ENCODE results near the gene SH3RF2. TPM values are rescaled to one million over a fixed set of nuclear protein-coding genes. Genes with fewer than 3 reads are reported as not detected.
"Not testable (repeated sequence)": the region's sequence is repeated elsewhere in the genome, so short reads cannot be mapped to it uniquely, and the experiment has no call there.

Gene SH3RF2
- total and polyA plus RNA-seq, 4 donors, result 1.0 to 10.5 (median 4.9) TPM

DNA sequence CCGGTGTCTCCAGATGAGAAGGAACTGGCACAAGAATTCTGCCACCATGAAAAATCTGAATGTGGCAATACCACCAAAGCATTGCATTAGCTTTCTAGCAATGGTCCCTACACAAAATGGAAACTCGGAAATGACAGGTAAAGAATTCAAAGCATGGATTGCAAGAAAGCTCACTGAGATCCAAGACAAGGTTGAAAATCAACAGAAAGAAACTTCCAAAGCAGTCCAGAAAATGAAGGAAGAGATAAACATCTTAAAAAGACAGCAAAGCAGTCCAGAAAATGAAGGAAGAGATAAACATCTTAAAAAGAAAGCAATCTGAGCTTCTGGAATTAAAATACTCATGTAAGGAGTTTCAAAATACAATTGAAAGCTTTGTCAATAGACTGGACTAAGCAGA is 46.8 kb upstream of the SH3RF2 start:
- no peak overlapping the region for H3K4me3 ChIP-seq (ENCODE audit: low read depth in 1 of 3, low read length in 3 of 3)
- no peak for DNase-seq (ENCODE audit: low spot score)
- H3K27ac ChIP-seq (ENCODE audit: low read depth in 1 of 2, low read length in 2 of 2), result no peak overlapping the region
- no peaks in the 10 kb centered on the region for H3K9me3 ChIP-seq (ENCODE audit: control insufficient read depth in 4 of 4, low read length in 3 of 4)
- H3K9ac ChIP-seq (ENCODE audit: low read depth in 1 of 2, low read length in 2 of 2), result no peak overlapping the region
- TF ChIP-seq TAF1 (conservative IDR thresholded peaks at IDR 0.05), result no peak
- TF ChIP-seq HNF4G (IDR thresholded peaks at IDR 0.05), result no peak
- TF ChIP-seq, protein P1, sequence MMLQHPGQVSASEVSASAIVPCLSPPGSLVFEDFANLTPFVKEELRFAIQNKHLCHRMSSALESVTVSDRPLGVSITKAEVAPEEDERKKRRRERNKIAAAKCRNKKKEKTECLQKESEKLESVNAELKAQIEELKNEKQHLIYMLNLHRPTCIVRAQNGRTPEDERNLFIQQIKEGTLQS (IDR thresholded peaks at IDR 0.05), result no peak
- no peak for TF ChIP-seq RAD21 (IDR thresholded peaks at IDR 0.05)
- TF ChIP-seq GABPA (IDR thresholded peaks at IDR 0.05 in 1 of 2, conservative IDR thresholded peaks at IDR 0.05 in 1 of 2), result no peak
- no peak for TF ChIP-seq FOXA2 (IDR thresholded peaks at IDR 0.05)
- TF ChIP-seq NR2F2 (IDR thresholded peaks at IDR 0.05), result no peak
- TF ChIP-seq, protein P2, sequence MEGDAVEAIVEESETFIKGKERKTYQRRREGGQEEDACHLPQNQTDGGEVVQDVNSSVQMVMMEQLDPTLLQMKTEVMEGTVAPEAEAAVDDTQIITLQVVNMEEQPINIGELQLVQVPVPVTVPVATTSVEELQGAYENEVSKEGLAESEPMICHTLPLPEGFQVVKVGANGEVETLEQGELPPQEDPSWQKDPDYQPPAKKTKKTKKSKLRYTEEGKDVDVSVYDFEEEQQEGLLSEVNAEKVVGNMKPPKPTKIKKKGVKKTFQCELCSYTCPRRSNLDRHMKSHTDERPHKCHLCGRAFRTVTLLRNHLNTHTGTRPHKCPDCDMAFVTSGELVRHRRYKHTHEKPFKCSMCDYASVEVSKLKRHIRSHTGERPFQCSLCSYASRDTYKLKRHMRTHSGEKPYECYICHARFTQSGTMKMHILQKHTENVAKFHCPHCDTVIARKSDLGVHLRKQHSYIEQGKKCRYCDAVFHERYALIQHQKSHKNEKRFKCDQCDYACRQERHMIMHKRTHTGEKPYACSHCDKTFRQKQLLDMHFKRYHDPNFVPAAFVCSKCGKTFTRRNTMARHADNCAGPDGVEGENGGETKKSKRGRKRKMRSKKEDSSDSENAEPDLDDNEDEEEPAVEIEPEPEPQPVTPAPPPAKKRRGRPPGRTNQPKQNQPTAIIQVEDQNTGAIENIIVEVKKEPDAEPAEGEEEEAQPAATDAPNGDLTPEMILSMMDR (IDR thresholded peaks at IDR 0.05; ENCODE audit: low read depth, low read length, missing input control), result no peak
- no peak for TF ChIP-seq FOXA1 (IDR thresholded peaks at IDR 0.05)
- TF ChIP-seq HNF4A (conservative IDR thresholded peaks at IDR 0.05), result no peak
- TF ChIP-seq RXRA (IDR thresholded peaks at IDR 0.05), result no peak
- no peaks in the 10 kb centered on the region for H3K36me3 ChIP-seq (ENCODE audit: control insufficient read depth in 4 of 4, insufficient read depth in 3 of 4, low read depth in 1 of 4, low read length in 3 of 4)
- 93% methylated on average over 2 of the region's 2 CpGs for WGBS
- no peaks in the 10 kb centered on the region for H3K4me1 ChIP-seq (ENCODE audit: control insufficient read depth in 4 of 4, insufficient read depth in 4 of 4, low read length in 3 of 4)
- H3K27me3 ChIP-seq (ENCODE audit: control insufficient read depth in 4 of 4, insufficient read depth in 4 of 4, low read length in 3 of 4), result no peaks in the 10 kb centered on the region

DNA sequence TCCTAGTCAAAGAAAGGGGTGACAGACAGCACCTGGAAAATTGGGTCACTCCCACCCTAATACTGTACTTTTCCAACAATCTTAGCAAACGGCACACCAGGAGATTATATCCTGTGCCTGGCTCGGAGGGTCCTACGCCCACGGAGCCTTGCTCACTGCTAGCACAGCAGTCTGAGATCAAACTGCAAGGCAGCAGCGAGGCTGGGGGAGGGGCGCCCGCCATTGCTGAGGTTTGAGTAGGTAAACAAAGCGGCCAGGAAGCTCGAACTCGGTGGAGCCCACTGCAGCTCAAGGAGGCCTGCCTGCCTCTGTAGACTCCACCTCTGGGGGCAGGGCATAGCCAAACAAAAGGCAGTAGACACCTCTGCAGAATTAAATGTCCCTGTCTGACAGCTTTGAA is 45.0 kb upstream of the SH3RF2 start:
- not testable (repeated sequence) for H3K9me3 ChIP-seq (ENCODE audit: control insufficient read depth in 4 of 4, low read length in 3 of 4); H3K9ac ChIP-seq (ENCODE audit: low read depth in 1 of 2, low read length in 2 of 2); H3K4me3 ChIP-seq (ENCODE audit: low read depth in 1 of 3, low read length in 3 of 3); H3K27me3 ChIP-seq (ENCODE audit: control insufficient read depth in 4 of 4, insufficient read depth in 4 of 4, low read length in 3 of 4); DNase-seq (ENCODE audit: low spot score); H3K4me1 ChIP-seq (ENCODE audit: control insufficient read depth in 4 of 4, insufficient read depth in 4 of 4, low read length in 3 of 4); H3K36me3 ChIP-seq (ENCODE audit: control insufficient read depth in 4 of 4, insufficient read depth in 3 of 4, low read depth in 1 of 4, low read length in 3 of 4); H3K27ac ChIP-seq (ENCODE audit: low read depth in 1 of 2, low read length in 2 of 2)
- WGBS, result 94% methylated on average over 10 of the region's 10 CpGs

DNA sequence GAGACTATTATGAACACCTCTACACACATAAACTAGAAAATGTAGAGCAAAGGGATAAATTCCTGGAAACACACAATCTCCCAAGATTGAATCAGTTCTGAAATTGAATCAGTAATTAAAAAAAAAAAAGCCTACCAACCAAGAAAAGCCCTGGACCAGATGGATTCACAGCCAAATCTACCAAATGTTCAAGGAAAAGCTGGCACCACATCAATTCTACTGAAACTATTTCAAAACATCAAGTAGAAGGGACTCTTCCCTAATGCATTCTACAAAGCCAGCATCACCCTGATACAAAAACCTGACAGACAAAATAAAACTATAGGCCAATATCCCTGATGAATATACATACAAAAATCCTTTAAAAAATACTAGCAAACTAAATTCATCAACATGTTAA is 38.2 kb upstream of the SH3RF2 start:
- H3K4me3 ChIP-seq (ENCODE audit: low read depth in 1 of 3, low read length in 3 of 3), result no peak overlapping the region
- H3K27me3 ChIP-seq (ENCODE audit: control insufficient read depth in 4 of 4, insufficient read depth in 4 of 4, low read length in 3 of 4), result no peaks in the 10 kb centered on the region
- H3K36me3 ChIP-seq (ENCODE audit: control insufficient read depth in 4 of 4, insufficient read depth in 3 of 4, low read depth in 1 of 4, low read length in 3 of 4), result no peaks in the 10 kb centered on the region
- DNase-seq (ENCODE audit: low spot score), result no peak
- TF ChIP-seq GABPA (IDR thresholded peaks at IDR 0.05 in 1 of 2, conservative IDR thresholded peaks at IDR 0.05 in 1 of 2) (no peak), RAD21 (IDR thresholded peaks at IDR 0.05) (no peak), EGR1 (IDR thresholded peaks at IDR 0.05; ENCODE audit: low read depth in 2 of 2) (no peak), FOXA2 (IDR thresholded peaks at IDR 0.05) (no peak), HNF4A (conservative IDR thresholded peaks at IDR 0.05) (no peak), JUND (IDR thresholded peaks at IDR 0.05) (no peak)
- TF ChIP-seq, protein P3, sequence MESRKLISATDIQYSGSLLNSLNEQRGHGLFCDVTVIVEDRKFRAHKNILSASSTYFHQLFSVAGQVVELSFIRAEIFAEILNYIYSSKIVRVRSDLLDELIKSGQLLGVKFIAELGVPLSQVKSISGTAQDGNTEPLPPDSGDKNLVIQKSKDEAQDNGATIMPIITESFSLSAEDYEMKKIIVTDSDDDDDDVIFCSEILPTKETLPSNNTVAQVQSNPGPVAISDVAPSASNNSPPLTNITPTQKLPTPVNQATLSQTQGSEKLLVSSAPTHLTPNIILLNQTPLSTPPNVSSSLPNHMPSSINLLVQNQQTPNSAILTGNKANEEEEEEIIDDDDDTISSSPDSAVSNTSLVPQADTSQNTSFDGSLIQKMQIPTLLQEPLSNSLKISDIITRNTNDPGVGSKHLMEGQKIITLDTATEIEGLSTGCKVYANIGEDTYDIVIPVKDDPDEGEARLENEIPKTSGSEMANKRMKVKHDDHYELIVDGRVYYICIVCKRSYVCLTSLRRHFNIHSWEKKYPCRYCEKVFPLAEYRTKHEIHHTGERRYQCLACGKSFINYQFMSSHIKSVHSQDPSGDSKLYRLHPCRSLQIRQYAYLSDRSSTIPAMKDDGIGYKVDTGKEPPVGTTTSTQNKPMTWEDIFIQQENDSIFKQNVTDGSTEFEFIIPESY (IDR thresholded peaks at IDR 0.05), result no peak
- TF ChIP-seq, protein P1 (IDR thresholded peaks at IDR 0.05), result no peak
- TF ChIP-seq, protein P4, sequence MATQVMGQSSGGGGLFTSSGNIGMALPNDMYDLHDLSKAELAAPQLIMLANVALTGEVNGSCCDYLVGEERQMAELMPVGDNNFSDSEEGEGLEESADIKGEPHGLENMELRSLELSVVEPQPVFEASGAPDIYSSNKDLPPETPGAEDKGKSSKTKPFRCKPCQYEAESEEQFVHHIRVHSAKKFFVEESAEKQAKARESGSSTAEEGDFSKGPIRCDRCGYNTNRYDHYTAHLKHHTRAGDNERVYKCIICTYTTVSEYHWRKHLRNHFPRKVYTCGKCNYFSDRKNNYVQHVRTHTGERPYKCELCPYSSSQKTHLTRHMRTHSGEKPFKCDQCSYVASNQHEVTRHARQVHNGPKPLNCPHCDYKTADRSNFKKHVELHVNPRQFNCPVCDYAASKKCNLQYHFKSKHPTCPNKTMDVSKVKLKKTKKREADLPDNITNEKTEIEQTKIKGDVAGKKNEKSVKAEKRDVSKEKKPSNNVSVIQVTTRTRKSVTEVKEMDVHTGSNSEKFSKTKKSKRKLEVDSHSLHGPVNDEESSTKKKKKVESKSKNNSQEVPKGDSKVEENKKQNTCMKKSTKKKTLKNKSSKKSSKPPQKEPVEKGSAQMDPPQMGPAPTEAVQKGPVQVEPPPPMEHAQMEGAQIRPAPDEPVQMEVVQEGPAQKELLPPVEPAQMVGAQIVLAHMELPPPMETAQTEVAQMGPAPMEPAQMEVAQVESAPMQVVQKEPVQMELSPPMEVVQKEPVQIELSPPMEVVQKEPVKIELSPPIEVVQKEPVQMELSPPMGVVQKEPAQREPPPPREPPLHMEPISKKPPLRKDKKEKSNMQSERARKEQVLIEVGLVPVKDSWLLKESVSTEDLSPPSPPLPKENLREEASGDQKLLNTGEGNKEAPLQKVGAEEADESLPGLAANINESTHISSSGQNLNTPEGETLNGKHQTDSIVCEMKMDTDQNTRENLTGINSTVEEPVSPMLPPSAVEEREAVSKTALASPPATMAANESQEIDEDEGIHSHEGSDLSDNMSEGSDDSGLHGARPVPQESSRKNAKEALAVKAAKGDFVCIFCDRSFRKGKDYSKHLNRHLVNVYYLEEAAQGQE (IDR thresholded peaks at IDR 0.05), result no peak
- H3K9me3 ChIP-seq (ENCODE audit: control insufficient read depth in 4 of 4, low read length in 3 of 4), result no peaks in the 10 kb centered on the region
- H3K27ac ChIP-seq (ENCODE audit: low read depth in 1 of 2, low read length in 2 of 2), result no peak overlapping the region
- H3K4me1 ChIP-seq (ENCODE audit: control insufficient read depth in 4 of 4, insufficient read depth in 4 of 4, low read length in 3 of 4), result no peaks in the 10 kb centered on the region
- H3K9ac ChIP-seq (ENCODE audit: low read depth in 1 of 2, low read length in 2 of 2), result no peak overlapping the region

Data from liver (tissue), 9 donors.